Measurements from ENCODE around the gene INVS.

- no peak for TF ChIP-seq CTCF (IDR thresholded peaks at IDR 0.05 in 4 of 5, conservative IDR thresholded peaks at IDR 0.05 in 1 of 5)
- TF ChIP-seq POLR2A (IDR thresholded peaks at IDR 0.05): no peak
Measured at GRCh38 chr9:100307080-100307479, 208.0 kb downstream of the INVS start.
